Endothelial cell of umbilical vein (primary cell): ENCODE results near the gene DIS3L2. TPM values are rescaled to one million over a fixed set of nuclear protein-coding genes. Genes with fewer than 3 reads are reported as not detected.

Experiments used
- BruUV-seq: library from RNA; stranded (reverse); fragments of 400-500 nt; replicated peaks from 2 replicates; lab custom pipeline; 2021; lab: Mats Ljungman, UMichigan
- CTCF ChIA-PET: fragments of 300-600, 350-600 bp; sonication (Branson Sonifier 250); formaldehyde crosslinking; loops from one replicate; lab custom pipeline; 2021; ENCODE audit warnings: antibody characterized with exemption, inconsistent platforms; lab: Charles Lee
- POLR2A ChIA-PET: fragments of 300-600, 350-600 bp; sonication (Branson Sonifier 250); formaldehyde crosslinking; loops from one replicate; lab custom pipeline; 2021; ENCODE audit warnings: antibody characterized with exemption, inconsistent platforms; lab: Charles Lee
- DNase-seq: peaks from one replicate; pipeline ENCODE4 v3.0.0-alpha.2; 2011; ENCODE audit warnings: low read depth, low spot score
- FAIRE-seq: peaks from 2 replicates; lab custom pipeline; 2011; peaks lifted over from hg19 to GRCh38; lab: Jason Lieb, UNC
- H2AFZ ChIP-seq: 2 replicates; pipeline ENCODE4 v1.6.0; 2012; ENCODE audit warnings: low read depth, low read length, control low read depth, inconsistent platforms
- H3K27ac ChIP-seq: 2 replicates; pipeline ENCODE4 v1.5.1; 2011; ENCODE audit warnings: low read depth, mild to moderate bottlenecking, control low read depth, low read length, moderate library complexity; ENCODE audit not compliant: insufficient read depth
- H3K27me3 ChIP-seq, 2 experiments: 2 replicates each; pipeline versions ENCODE4 v1.6.0 to v1.6.1; 2011; ENCODE audit warnings: low read length in 2 of 2, mixed read lengths in 1 of 2; ENCODE audit not compliant: control insufficient read depth in 2 of 2, insufficient read depth in 2 of 2
- H3K36me3 ChIP-seq, 2 experiments: 2 replicates in 1 of 2; 3 replicates in 1 of 2; pipeline ENCODE4 v1.5.1; 2011; ENCODE audit warnings: low read length in 2 of 2, mild to moderate bottlenecking in 1 of 2, moderate library complexity in 1 of 2; ENCODE audit not compliant: control insufficient read depth in 2 of 2, insufficient read depth in 2 of 2; ENCODE audit errors: extremely low read depth in 1 of 2
- H3K4me1 ChIP-seq: 3 replicates; pipeline ENCODE4 v1.5.1; 2011; ENCODE audit warnings: mild to moderate bottlenecking, low read length; ENCODE audit not compliant: control insufficient read depth, insufficient read depth; ENCODE audit errors: extremely low read depth
- H3K4me2 ChIP-seq: 2 replicates; pipeline ENCODE4 v1.6.1; 2011; ENCODE audit warnings: low read length, control low read depth, mixed read lengths; ENCODE audit not compliant: insufficient read depth
- H3K4me3 ChIP-seq, 3 experiments: fragments of 200-600 bp in 1 of 3; sonication (generic), shearing (Covaris generic) in 1 of 3; replicated peaks in 1 of 3; 2 replicates each; pipeline ENCODE4 v1.5.1; 2011 to 2016; ENCODE audit warnings: control low read depth in 3 of 3, low read length in 3 of 3, mild to moderate bottlenecking in 2 of 3, inconsistent platforms in 1 of 3, low read depth in 1 of 3, moderate library complexity in 1 of 3; ENCODE audit not compliant: insufficient read depth in 1 of 3
- H3K79me2 ChIP-seq: 2 replicates; pipeline ENCODE4 v1.6.0; 2012; ENCODE audit warnings: low read length, inconsistent platforms; ENCODE audit not compliant: control insufficient read depth, insufficient read depth
- H3K9ac ChIP-seq: replicated peaks from 2 replicates; pipeline ENCODE3; 2011; ENCODE audit warnings: low read length, control low read depth; ENCODE audit not compliant: insufficient read depth; ENCODE audit errors: extremely low read depth
- H3K9me1 ChIP-seq: replicated peaks from 3 replicates; pipeline ENCODE4 v1.6.0; 2011; ENCODE audit warnings: mild to moderate bottlenecking, low read length; ENCODE audit not compliant: control insufficient read depth, insufficient read depth; ENCODE audit errors: extremely low read depth
- H3K9me3 ChIP-seq: replicated peaks from 2 replicates; pipeline ENCODE4 v1.5.1; 2012; ENCODE audit warnings: low read length, inconsistent platforms; ENCODE audit not compliant: control insufficient read depth, insufficient read depth
- H4K20me1 ChIP-seq: replicated peaks from 2 replicates; pipeline ENCODE3; 2011; ENCODE audit warnings: mild to moderate bottlenecking, low read length; ENCODE audit not compliant: control insufficient read depth, insufficient read depth; ENCODE audit errors: extremely low read depth
- CTCF ChIP-seq, 2 donors: IDR thresholded peaks; 1 replicate in 1 of 2; 2 replicates in 1 of 2; pipeline ENCODE4 v1.5.1; 2011; ENCODE audit warnings: low read length in 2 of 2, mild to moderate bottlenecking in 2 of 2, moderate library complexity in 2 of 2, control low read depth in 1 of 2, inconsistent platforms in 1 of 2, low read depth in 1 of 2; ENCODE audit not compliant: insufficient read depth in 1 of 2; ENCODE audit errors: extremely low read depth in 1 of 2
- EZH2 ChIP-seq: IDR thresholded peaks from 2 replicates; pipeline ENCODE4 v1.6.1; 2012; ENCODE audit warnings: borderline replicate concordance, low read depth, mild to moderate bottlenecking, moderate library complexity, low read length, inconsistent platforms; ENCODE audit not compliant: severe bottlenecking
- FOS ChIP-seq: IDR thresholded peaks from 2 replicates; pipeline ENCODE4 v1.6.1; 2011; ENCODE audit warnings: mild to moderate bottlenecking, low read length, moderate library complexity, borderline replicate concordance; ENCODE audit not compliant: insufficient read depth
- GATA2 ChIP-seq: IDR thresholded peaks from 2 replicates; pipeline ENCODE4 v1.7.0; 2011; ENCODE audit warnings: low read depth, mild to moderate bottlenecking, moderate library complexity, mixed read lengths, low read length; ENCODE audit not compliant: insufficient read length, insufficient read depth
- JUN ChIP-seq: IDR thresholded peaks from 2 replicates; pipeline ENCODE4 v1.6.1; 2011; ENCODE audit warnings: borderline replicate concordance, low read depth; ENCODE audit not compliant: insufficient read length, insufficient read depth
- MAX ChIP-seq: IDR thresholded peaks from 2 replicates; pipeline ENCODE4 v1.6.1; 2011; ENCODE audit not compliant: insufficient read depth, insufficient read length
- MYC ChIP-seq: IDR thresholded peaks from one replicate; pipeline ENCODE4 v1.6.1; 2011; ENCODE audit warnings: mild to moderate bottlenecking, low read depth, low read length
- POLR2A ChIP-seq: IDR thresholded peaks from 2 replicates; pipeline ENCODE4 v1.6.1; 2012; ENCODE audit warnings: low read depth, mild to moderate bottlenecking, control low read depth, low read length
- POLR2AphosphoS5 ChIP-seq: IDR thresholded peaks from 2 replicates; pipeline ENCODE4 v1.6.1; 2012; ENCODE audit warnings: low read depth, mild to moderate bottlenecking, control low read depth, low read length, moderate library complexity; ENCODE audit not compliant: insufficient read depth
- dilution Hi-C: fragments of 300-500 bp; cut with MboI; formaldehyde crosslinking; loops from one replicate; pipeline ENCODE4 v1.15.0; 2019; ENCODE audit warnings: low sequenced_read_pairs; ENCODE audit not compliant: extremely low pct_ligation_motif_present
- intact Hi-C: fragments of 100-400 bp; cut with micrococcal nuclease; formaldehyde crosslinking; loops from one replicate; pipeline ENCODE4 v1.10.0; 2022
- polyA plus RNA-seq, 4 experiments: library from polyadenylated mRNA; depleted of rRNA in 3 of 4; stranded (reverse) in 3 of 4; unstranded in 1 of 4; fragments of >200 nt; gene quantifications; 2 replicates each; pipeline versions ENCODE4 v1.2.1 to v1.2.3, GENCODE V29; 2011 to 2012; ENCODE audit warnings: missing spikeins in 1 of 4
- total RNA-seq: library from RNA; stranded (reverse); gene quantifications from 2 replicates; pipeline ENCODE4 v1.2.3, GENCODE V29; 2021

The DIS3L2 gene
- total and polyA plus RNA-seq, 2 donors (not counting 3 experiments of a cell fraction or from before 2014, with no cell fraction given): 14.6 to 31.2 TPM

- Histone ChIP-seq H3K36me3 (no peaks in the 10 kb centered on the region), H3K27ac (no peak overlapping the region), H3K9me3 (no peaks in the 10 kb centered on the region), H4K20me1 (no peaks in the 10 kb centered on the region), H2AFZ (no peak overlapping the region), H3K9me1 (no peaks in the 10 kb centered on the region), H3K4me3 (no peak overlapping the region), H3K79me2 (no peaks in the 10 kb centered on the region), H3K9ac (no peak overlapping the region), H3K27me3 (no peaks in the 10 kb centered on the region), H3K4me2 (no peak overlapping the region), H3K4me1 (no peaks in the 10 kb centered on the region)
- dilution Hi-C loops: no loop called here
- intact Hi-C loops: no loop called here
- BruUV-seq: no TSS peak
- CTCF ChIA-PET: interaction anchor here (1.1 to 1.4 kb wide), 2 partner anchors 32 to 145 kb away, joined by 3 to 4 read pairs; no protein-coding TSS in a partner anchor
- TF ChIP-seq EZH2 (no peak), POLR2A (no peak), MYC (no peak), JUN (no peak), MAX (no peak), GATA2 (no peak), CTCF (IDR thresholded peaks at IDR 0.05; ENCODE audit: extremely low read depth in 1 of 2, insufficient read depth in 1 of 2, low read depth in 1 of 2, low read length in 2 of 2) (no peak), POLR2AphosphoS5 (no peak), FOS (no peak)
- no peak for FAIRE-seq
- POLR2A ChIA-PET: interaction anchor here (0.6 kb wide), 1 partner anchor 244 kb away, joined by 3 read pairs; no protein-coding TSS in a partner anchor
- no peak for DNase-seq
Observed at GRCh38 chr2:232287316-232287715, 325.8 kb downstream of the DIS3L2 start.
